HG03571 (cell line): Measurements from ENCODE around the gene WDR62.

Source experiments
- ATAC-seq: cut with Tn5 transposase; IDR thresholded peaks from one replicate; pipeline ENCODE4 v1.9.1; 2021; ENCODE audit not compliant: unreplicated experiment

The WDR62 gene

GRCh38 chr19:36073121-36073876, 18.6 kb downstream of the WDR62 start:
- ATAC-seq = no peak

GRCh38 chr19:36079389-36079945, 24.8 kb downstream of the WDR62 start:
- no peak for ATAC-seq

- ATAC-seq = no peak
These were observed 26.7 kb downstream of the WDR62 start for GRCh38 chr19:36081385-36081784.

GRCh38 chr19:36081894-36082293, 27.2 kb downstream of the WDR62 start:
- ATAC-seq = no peak

GRCh38 chr19:36082916-36083315, 28.2 kb downstream of the WDR62 start:
- no peak for ATAC-seq

- ATAC-seq = no peak
These were observed 29.7 kb downstream of the WDR62 start for GRCh38 chr19:36084231-36085009.

GRCh38 chr19:36086326-36086725, 31.6 kb downstream of the WDR62 start:
- no peak for ATAC-seq

- no peak for ATAC-seq
These were observed 35.1 kb downstream of the WDR62 start for GRCh38 chr19:36089847-36090246.

- ATAC-seq = no peak
These were observed 36.4 kb downstream of the WDR62 start for GRCh38 chr19:36090910-36091695.

GRCh38 chr19:36092566-36092965, 37.9 kb downstream of the WDR62 start:
- ATAC-seq = no peak

GRCh38 chr19:36093146-36093662, 38.5 kb downstream of the WDR62 start:
- no peak for ATAC-seq

GRCh38 chr19:36093687-36094086, 39.0 kb downstream of the WDR62 start:
- no peak for ATAC-seq

GRCh38 chr19:36097036-36097435, 42.3 kb downstream of the WDR62 start:
- ATAC-seq = no peak

GRCh38 chr19:36099166-36099785, 44.6 kb downstream of the WDR62 start:
- ATAC-seq = no peak

- ATAC-seq = no peak
These were observed 45.8 kb downstream of the WDR62 start for GRCh38 chr19:36100476-36100875.

GRCh38 chr19:36101550-36102327, 47.0 kb downstream of the WDR62 start:
- ATAC-seq = no peak

- ATAC-seq = no peak
These were observed 48.4 kb downstream of the WDR62 start for GRCh38 chr19:36103040-36103626.

GRCh38 chr19:36103842-36104552, 49.3 kb downstream of the WDR62 start:
- ATAC-seq = no peak

- no peak for ATAC-seq
These were observed 51.7 kb downstream of the WDR62 start for GRCh38 chr19:36106441-36106840.
